ENCODE measurements around the gene BPIFB3. TPM values are rescaled to one million over a fixed set of nuclear protein-coding genes. Genes with fewer than 3 reads are reported as not detected.

The BPIFB3 gene
- total RNA-seq, 4 donors from 2014 or later = not detected

GRCh38 chr20:33054791-33055190, 1.1 kb downstream of the BPIFB3 start:
- no peak overlapping the region for H3K27ac ChIP-seq
- no peaks in the 10 kb centered on the region for H3K9me3 ChIP-seq
- TF ChIP-seq EP300 (IDR thresholded peaks at IDR 0.05) (no peak), POLR2A (IDR thresholded peaks at IDR 0.05) (no peak), POLR2AphosphoS5 (IDR thresholded peaks at IDR 0.05) (no peak), CTCF (IDR thresholded peaks at IDR 0.05) (no peak)
- H3K4me3 ChIP-seq = no peak overlapping the region
- 43 to 50% methylated on average over 1 of the region's 2 CpGs for WGBS, 2 donors (ENCODE audit: low coverage in 1 of 2)
- no peaks in the 10 kb centered on the region for H3K36me3 ChIP-seq
- H3K4me1 ChIP-seq = no peaks in the 10 kb centered on the region
- peaks cover 20% of the 10 kb centered on the region for H3K27me3 ChIP-seq
- ATAC-seq = no peak

GRCh38 chr20:33059136-33059535, 5.4 kb downstream of the BPIFB3 start:
- Histone ChIP-seq H3K4me3 (no peak overlapping the region), H3K9me3 (no peaks in the 10 kb centered on the region), H3K27me3 (peaks cover 16% of the 10 kb centered on the region), H3K27ac (no peak overlapping the region), H3K4me1 (no peaks in the 10 kb centered on the region), H3K36me3 (no peaks in the 10 kb centered on the region)
- TF ChIP-seq EP300 (IDR thresholded peaks at IDR 0.05) (no peak), POLR2A (IDR thresholded peaks at IDR 0.05) (no peak)
- no peak for ATAC-seq
- WGBS, 2 donors (ENCODE audit: low coverage in 1 of 2) = 74 to 88% methylated on average over 3 to 5 of the region's 7 CpGs

- no peak overlapping the region for H3K27ac ChIP-seq
- TF ChIP-seq CTCF (IDR thresholded peaks at IDR 0.05) = no peak
- TF ChIP-seq EP300 (IDR thresholded peaks at IDR 0.05) = no peak
- TF ChIP-seq POLR2AphosphoS5 (IDR thresholded peaks at IDR 0.05) = no peak
- no peak for TF ChIP-seq POLR2A (IDR thresholded peaks at IDR 0.05)
- H3K4me1 ChIP-seq = no peaks in the 10 kb centered on the region
- H3K9me3 ChIP-seq = no peaks in the 10 kb centered on the region
- peaks cover 10% of the 10 kb centered on the region for H3K27me3 ChIP-seq
- H3K36me3 ChIP-seq = no peaks in the 10 kb centered on the region
- no peak overlapping the region for H3K4me3 ChIP-seq
- ATAC-seq = no peak
- 89 to 98% methylated on average over 8 to 10 of the region's 22 CpGs for WGBS, 2 donors (ENCODE audit: low coverage in 1 of 2)
Observed at GRCh38 chr20:33059741-33060390, 6.2 kb downstream of the BPIFB3 start.

GRCh38 chr20:33061658-33062028, 7.9 kb downstream of the BPIFB3 start:
- Histone ChIP-seq H3K4me3 (no peak overlapping the region), H3K27me3 (peaks cover 10% of the 10 kb centered on the region), H3K36me3 (no peaks in the 10 kb centered on the region), H3K9me3 (no peaks in the 10 kb centered on the region), H3K27ac (no peak overlapping the region), H3K4me1 (no peaks in the 10 kb centered on the region)
- TF ChIP-seq POLR2A (IDR thresholded peaks at IDR 0.05) (no peak), CTCF (IDR thresholded peaks at IDR 0.05) (no peak), POLR2AphosphoS5 (IDR thresholded peaks at IDR 0.05) (no peak), EP300 (IDR thresholded peaks at IDR 0.05) (no peak)
- ATAC-seq = no peak
- whole genome bisulfite sequencing, 2 donors (ENCODE audit: low coverage in 1 of 2) = 80 to 90% methylated on average over 1 to 4 of the region's 14 CpGs

- no peak overlapping the region for H3K4me3 ChIP-seq
- H3K36me3 ChIP-seq = no peaks in the 10 kb centered on the region
- H3K27me3 ChIP-seq = peaks cover 10% of the 10 kb centered on the region
- TF ChIP-seq EP300 (IDR thresholded peaks at IDR 0.05) = no peak
- TF ChIP-seq CTCF (IDR thresholded peaks at IDR 0.05) = no peak
- no peak for TF ChIP-seq POLR2AphosphoS5 (IDR thresholded peaks at IDR 0.05)
- TF ChIP-seq POLR2A (IDR thresholded peaks at IDR 0.05) = no peak
- no peaks in the 10 kb centered on the region for H3K9me3 ChIP-seq
- no peak overlapping the region for H3K27ac ChIP-seq
- no peaks in the 10 kb centered on the region for H3K4me1 ChIP-seq
- WGBS, 2 donors (ENCODE audit: low coverage in 1 of 2) = 57 to 60% methylated on average over 3 to 4 of the region's 9 CpGs
- no peak for ATAC-seq
Observed at GRCh38 chr20:33062105-33062824, 8.6 kb downstream of the BPIFB3 start.
